ENCODE data around the gene KRT28. TPM values are rescaled to one million over a fixed set of nuclear protein-coding genes. Genes with fewer than 3 reads are reported as not detected.

Gene KRT28
- total and polyA plus RNA-seq, 2 of the 8 experiments (the other 6 are each of a cell fraction or from before 2014, with no cell fraction given), result not detected

GRCh38 chr17:40820228-40820838 lies 20.6 kb upstream of the KRT28 start (continued):
- TF ChIP-seq SIX5 (IDR thresholded peaks at IDR 0.05; ENCODE audit: low read depth, low read length) (no peak), TBP (IDR thresholded peaks at IDR 0.05; ENCODE audit: low read depth, low read length) (no peak), ATF3 (IDR thresholded peaks at IDR 0.05; ENCODE audit: insufficient read depth, low read depth, low read length) (no peak)
